BJ (cell line): ENCODE data around the gene CRYL1. TPM values are rescaled to one million over a fixed set of nuclear protein-coding genes. Genes with fewer than 3 reads are reported as not detected.

ENCODE experiments used
- CTCF ChIA-PET: fragments of 350-600 bp; formaldehyde crosslinking; extraction: SDS; loops from one replicate; lab custom pipeline; 2021; ENCODE audit warnings: antibody characterized with exemption, inconsistent platforms; lab: Yijun Ruan, JAX
- POLR2A ChIA-PET: fragments of 300-600 bp; sonication (Branson Sonifier 250); formaldehyde crosslinking; extraction: SDS; loops from one replicate; lab custom pipeline; 2021; ENCODE audit warnings: antibody characterized with exemption; lab: Charles Lee
- DNase-seq: peaks from one replicate; pipeline ENCODE4 v3.0.0-alpha.2; 2011; ENCODE audit warnings: low read depth
- H3K27me3 ChIP-seq: 2 replicates; pipeline ENCODE4 v1.6.0; 2011; ENCODE audit warnings: low read length; ENCODE audit not compliant: control insufficient read depth, insufficient read depth
- H3K36me3 ChIP-seq: 2 replicates; pipeline ENCODE4 v1.5.1; 2011; ENCODE audit warnings: low read length; ENCODE audit not compliant: control insufficient read depth, insufficient read depth
- H3K4me3 ChIP-seq: 2 replicates; pipeline ENCODE4 v1.5.1; 2011; ENCODE audit warnings: low read depth, mild to moderate bottlenecking, control low read depth, low read length
- polyA plus RNA-seq: library from polyadenylated mRNA; depleted of rRNA; stranded (reverse); fragments of >200 nt; gene quantifications from 2 replicates; pipeline ENCODE4 v1.2.3, GENCODE V29; 2011
- TF ChIP-seq, protein P1 (sequence below): IDR thresholded peaks from 2 replicates; pipeline ENCODE4 v1.5.1; 2011; ENCODE audit warnings: low read depth, mild to moderate bottlenecking, control low read depth, inconsistent platforms, low read length, moderate library complexity; ENCODE audit not compliant: insufficient read depth

The CRYL1 gene
- polyA plus RNA-seq, 1 experiment = 30.6 TPM

DNA sequence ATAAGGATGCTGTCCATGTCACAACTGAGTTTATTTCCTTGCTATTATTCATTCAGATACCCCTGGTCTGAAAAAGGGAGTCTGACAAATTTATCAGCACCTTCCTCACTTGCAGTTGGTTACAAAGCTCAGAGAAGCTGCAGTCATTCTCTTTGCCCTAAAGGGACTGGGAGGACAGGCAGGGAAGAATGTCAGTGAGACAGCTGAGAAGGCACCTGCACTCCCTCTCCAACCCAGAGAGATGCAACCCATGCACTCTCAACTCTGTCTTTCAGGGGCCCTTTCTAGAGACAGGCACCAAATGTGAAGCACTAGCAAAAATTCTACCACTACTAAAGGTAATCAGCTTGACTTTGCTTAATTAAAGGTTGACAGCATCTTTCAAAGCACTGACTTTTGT is 83.3 kb downstream of the CRYL1 start:
- TF ChIP-seq, protein P1, sequence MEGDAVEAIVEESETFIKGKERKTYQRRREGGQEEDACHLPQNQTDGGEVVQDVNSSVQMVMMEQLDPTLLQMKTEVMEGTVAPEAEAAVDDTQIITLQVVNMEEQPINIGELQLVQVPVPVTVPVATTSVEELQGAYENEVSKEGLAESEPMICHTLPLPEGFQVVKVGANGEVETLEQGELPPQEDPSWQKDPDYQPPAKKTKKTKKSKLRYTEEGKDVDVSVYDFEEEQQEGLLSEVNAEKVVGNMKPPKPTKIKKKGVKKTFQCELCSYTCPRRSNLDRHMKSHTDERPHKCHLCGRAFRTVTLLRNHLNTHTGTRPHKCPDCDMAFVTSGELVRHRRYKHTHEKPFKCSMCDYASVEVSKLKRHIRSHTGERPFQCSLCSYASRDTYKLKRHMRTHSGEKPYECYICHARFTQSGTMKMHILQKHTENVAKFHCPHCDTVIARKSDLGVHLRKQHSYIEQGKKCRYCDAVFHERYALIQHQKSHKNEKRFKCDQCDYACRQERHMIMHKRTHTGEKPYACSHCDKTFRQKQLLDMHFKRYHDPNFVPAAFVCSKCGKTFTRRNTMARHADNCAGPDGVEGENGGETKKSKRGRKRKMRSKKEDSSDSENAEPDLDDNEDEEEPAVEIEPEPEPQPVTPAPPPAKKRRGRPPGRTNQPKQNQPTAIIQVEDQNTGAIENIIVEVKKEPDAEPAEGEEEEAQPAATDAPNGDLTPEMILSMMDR = no peak
- no peak overlapping the region for H3K4me3 ChIP-seq
- CTCF ChIA-PET = interaction anchor here (0.8 to 1.3 kb wide), 2 partner anchors 11 to 15 kb away, joined by 3 to 5 read pairs; no protein-coding TSS in a partner anchor
- peaks cover 4% of the 10 kb centered on the region for H3K27me3 ChIP-seq
- POLR2A ChIA-PET = no interaction called here
- no peaks in the 10 kb centered on the region for H3K36me3 ChIP-seq
- DNase-seq = no peak

DNA sequence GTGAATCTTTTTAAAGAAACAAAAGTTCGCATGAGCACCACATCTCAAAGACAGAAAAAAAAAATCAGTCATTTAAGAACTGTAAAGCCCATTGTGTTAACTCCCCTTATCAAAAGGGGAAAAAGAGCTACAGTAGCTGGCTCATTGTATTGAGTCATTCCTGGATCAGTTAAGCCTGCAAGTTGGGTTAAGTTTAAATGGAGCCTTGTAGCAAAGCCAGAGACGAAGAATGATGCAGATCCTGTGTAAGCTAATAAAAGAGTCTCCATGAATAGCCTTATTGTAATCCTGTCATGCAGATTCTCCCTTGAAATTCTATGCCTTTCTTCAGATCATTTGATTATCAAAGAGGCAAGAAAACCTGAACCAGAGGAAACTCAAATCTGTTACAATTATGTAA is 83.8 kb downstream of the CRYL1 start:
- ChIA-PET CTCF (no interaction called here), POLR2A (no interaction called here)
- Histone ChIP-seq H3K36me3 (no peaks in the 10 kb centered on the region), H3K27me3 (peaks cover 4% of the 10 kb centered on the region), H3K4me3 (no peak overlapping the region)
- TF ChIP-seq, protein P1 = no peak
- DNase-seq = no peak

GRCh38 chr13:20441056-20441455 is 84.6 kb downstream of the CRYL1 start:
- DNase-seq = no peak
- ChIA-PET CTCF (no interaction called here), POLR2A (no interaction called here)
- no peaks in the 10 kb centered on the region for H3K36me3 ChIP-seq
- no peak overlapping the region for H3K4me3 ChIP-seq
- TF ChIP-seq, protein P1 = no peak
- H3K27me3 ChIP-seq = peaks cover 4% of the 10 kb centered on the region

- no peak for DNase-seq
- CTCF ChIA-PET = no interaction called here
- Histone ChIP-seq H3K4me3 (no peak overlapping the region), H3K27me3 (peaks cover 4% of the 10 kb centered on the region), H3K36me3 (no peaks in the 10 kb centered on the region)
- POLR2A ChIA-PET = no interaction called here
- TF ChIP-seq, protein P1 = no peak
Measured at GRCh38 chr13:20439261-20439660, 86.4 kb downstream of the CRYL1 start.

DNA sequence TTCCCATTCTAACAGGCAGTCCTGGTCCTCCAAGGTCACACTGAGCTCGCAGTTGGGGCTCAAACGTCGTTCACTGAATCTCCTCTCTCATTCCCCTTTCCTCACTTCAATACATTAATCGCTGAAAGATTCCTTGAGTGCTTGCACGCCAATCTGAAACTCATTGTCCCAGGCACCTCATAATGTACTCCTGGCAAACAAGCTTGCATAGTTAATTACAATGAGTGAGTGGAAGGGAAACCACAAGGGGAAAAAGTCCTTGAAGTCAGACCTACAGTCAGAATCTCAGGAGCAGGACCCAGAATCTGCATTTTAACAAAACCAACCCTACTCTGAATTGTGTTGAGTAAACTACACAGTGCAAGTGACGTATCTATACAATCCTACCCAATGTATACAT is 86.9 kb downstream of the CRYL1 start:
- H3K36me3 ChIP-seq = no peaks in the 10 kb centered on the region
- POLR2A ChIA-PET = no interaction called here
- TF ChIP-seq, protein P1 = no peak
- CTCF ChIA-PET = no interaction called here
- H3K27me3 ChIP-seq = peaks cover 4% of the 10 kb centered on the region
- no peak overlapping the region for H3K4me3 ChIP-seq
- DNase-seq = no peak
